ENCODE measurements around the gene SLMAP. TPM values are rescaled to one million over a fixed set of nuclear protein-coding genes. Genes with fewer than 3 reads are reported as not detected.

Gene SLMAP
- total RNA-seq, 4 donors from 2014 or later, result 399 to 519 (median 464) TPM

- peaks cover 22 to 52% (median 36%) of the 10 kb centered on the region in 4 donors for H3K4me1 ChIP-seq
- no peaks in the 10 kb centered on the region for H3K36me3 ChIP-seq
- intact Hi-C loops (cut with DNase I), result no loop called here
- no peak for TF ChIP-seq POLR2A (IDR thresholded peaks at IDR 0.05; ENCODE audit: low read depth)
- no peak for TF ChIP-seq EP300 (IDR thresholded peaks at IDR 0.05)
- TF ChIP-seq CTCF (IDR thresholded peaks at IDR 0.05), result no peak
- TF ChIP-seq POLR2AphosphoS5 (IDR thresholded peaks at IDR 0.05), result no peak
- no CpG with 5 or more reads among the region's 4 CpGs for WGBS
- H3K9me3 ChIP-seq, result no peaks in the 10 kb centered on the region
- H3K4me3 ChIP-seq, result peak overlapping the region; percentile 1 to 43 (median 17)
- DNase-seq (ENCODE audit: extremely low spot score), result no peak
- no peaks in the 10 kb centered on the region for H3K27me3 ChIP-seq
- H3K27ac ChIP-seq (replicated peaks in 1 of 4), result peak overlapping the region; percentile 59 to 85 (median 78)
Measured at GRCh38 chr3:57960174-57960505, 204.0 kb downstream of the SLMAP start.

GRCh38 chr3:57961177-57961827 is 205.2 kb downstream of the SLMAP start:
- H3K36me3 ChIP-seq, result no peaks in the 10 kb centered on the region
- WGBS, result 88% methylated on average over 21 of the region's 21 CpGs
- DNase-seq (ENCODE audit: extremely low spot score), result no peak
- intact Hi-C loops (cut with DNase I), result no loop called here
- H3K27me3 ChIP-seq, result no peaks in the 10 kb centered on the region
- H3K4me3 ChIP-seq, result no peak overlapping the region
- H3K9me3 ChIP-seq, result no peaks in the 10 kb centered on the region
- H3K4me1 ChIP-seq, result peaks cover 22 to 53% (median 34%) of the 10 kb centered on the region in 4 donors
- peak overlapping the region in 3 of 4 donors; percentile 59 to 85 (median 76) for H3K27ac ChIP-seq (replicated peaks in 1 of 4)
- TF ChIP-seq POLR2AphosphoS5 (IDR thresholded peaks at IDR 0.05) (no peak), CTCF (IDR thresholded peaks at IDR 0.05) (no peak), EP300 (IDR thresholded peaks at IDR 0.05) (no peak), POLR2A (IDR thresholded peaks at IDR 0.05; ENCODE audit: low read depth) (no peak)

GRCh38 chr3:57961828-57962447 is 205.8 kb downstream of the SLMAP start:
- intact Hi-C loops (cut with DNase I), result no loop called here
- H3K4me1 ChIP-seq, result peaks cover 22 to 53% (median 36%) of the 10 kb centered on the region in 4 donors
- no peak for DNase-seq (ENCODE audit: extremely low spot score)
- H3K36me3 ChIP-seq, result no peaks in the 10 kb centered on the region
- H3K27me3 ChIP-seq, result no peaks in the 10 kb centered on the region
- WGBS, result 83% methylated on average over 5 of the region's 5 CpGs
- no peaks in the 10 kb centered on the region for H3K9me3 ChIP-seq
- TF ChIP-seq POLR2AphosphoS5 (IDR thresholded peaks at IDR 0.05), result no peak
- peak in 2 of 3 experiments; percentile 19 to 36 for TF ChIP-seq CTCF (IDR thresholded peaks at IDR 0.05)
- no peak overlapping the region for H3K4me3 ChIP-seq
- H3K27ac ChIP-seq (replicated peaks in 1 of 4), result peak overlapping the region in 3 of 4 donors; percentile 8 to 85 (median 76)

GRCh38 chr3:57962448-57962834 is 206.3 kb downstream of the SLMAP start:
- DNase-seq (ENCODE audit: extremely low spot score), result no peak
- no peak for TF ChIP-seq POLR2AphosphoS5 (IDR thresholded peaks at IDR 0.05)
- no peak for TF ChIP-seq POLR2A (IDR thresholded peaks at IDR 0.05; ENCODE audit: low read depth)
- TF ChIP-seq EP300 (IDR thresholded peaks at IDR 0.05), result no peak
- no peak for TF ChIP-seq CTCF (IDR thresholded peaks at IDR 0.05)
- no peaks in the 10 kb centered on the region for H3K9me3 ChIP-seq
- peak overlapping the region in 2 of 4 donors; percentile 76 to 85 for H3K27ac ChIP-seq (replicated peaks in 1 of 4)
- no peak overlapping the region for H3K4me3 ChIP-seq
- peaks cover 22 to 55% (median 37%) of the 10 kb centered on the region in 4 donors for H3K4me1 ChIP-seq
- intact Hi-C loops (cut with DNase I), result no loop called here
- no peaks in the 10 kb centered on the region for H3K27me3 ChIP-seq
- H3K36me3 ChIP-seq, result no peaks in the 10 kb centered on the region
- WGBS, result 90% methylated on average over 6 of the region's 6 CpGs

Measured in esophagus muscularis mucosa (tissue), 4 donors.